Smooth muscle cell (in vitro differentiated cells): ENCODE measurements around the gene SPAG9. TPM values are rescaled to one million over a fixed set of nuclear protein-coding genes. Genes with fewer than 3 reads are reported as not detected.

ENCODE experiments used
- DNase-seq: peaks from one replicate; lab custom pipeline; 2025; ENCODE audit not compliant: unreplicated experiment; lab: John Stamatoyannopoulos, UW
- H2AFZ ChIP-seq: fragments of 200-600 bp; sonication (generic); 2 replicates; pipeline ENCODE4 v1.6.0; 2016; ENCODE audit warnings: antibody characterized with exemption, low read depth, mild to moderate bottlenecking
- H3F3A ChIP-seq: fragments of 200-600 bp; sonication (generic); 2 replicates; pipeline ENCODE4 v1.6.0; 2017; ENCODE audit warnings: antibody characterized with exemption, low read depth
- H3K27ac ChIP-seq: fragments of 200-600 bp; sonication (generic); 2 replicates; pipeline ENCODE4 v1.5.1; 2016; ENCODE audit warnings: low read depth, mild to moderate bottlenecking
- H3K27me3 ChIP-seq: fragments of 200-600 bp; sonication (generic); 2 replicates; pipeline ENCODE4 v1.6.1; 2016; ENCODE audit warnings: low read depth, mild to moderate bottlenecking
- H3K36me3 ChIP-seq: fragments of 200-600 bp; sonication (generic); 2 replicates; pipeline ENCODE4 v1.5.1; 2016; ENCODE audit warnings: low read depth
- H3K4me1 ChIP-seq: fragments of 200-600 bp; sonication (generic); 2 replicates; pipeline ENCODE4 v1.5.1; 2016; ENCODE audit warnings: low read depth
- H3K4me2 ChIP-seq: fragments of 200-600 bp; sonication (generic); 2 replicates; pipeline ENCODE4 v1.6.0; 2016; ENCODE audit warnings: mild to moderate bottlenecking
- H3K4me3 ChIP-seq: fragments of 200-600 bp; sonication (generic); 2 replicates; pipeline ENCODE4 v1.5.1; 2016; ENCODE audit warnings: mild to moderate bottlenecking
- H3K79me2 ChIP-seq: fragments of 200-600 bp; sonication (generic); 2 replicates; pipeline ENCODE4 v1.6.0; 2016; ENCODE audit warnings: low read depth, mild to moderate bottlenecking
- H3K9ac ChIP-seq: fragments of 200-600 bp; sonication (generic); 2 replicates; pipeline ENCODE4 v1.6.0; 2016; ENCODE audit warnings: low read depth
- H3K9me3 ChIP-seq: fragments of 200-600 bp; sonication (generic); replicated peaks from 2 replicates; pipeline ENCODE4 v1.5.1; 2016; ENCODE audit warnings: low read depth
- H4K20me1 ChIP-seq: fragments of 200-600 bp; sonication (generic); 2 replicates; pipeline ENCODE4 v1.6.0; 2016; ENCODE audit warnings: low read depth
- CTCF ChIP-seq: fragments of 200-600 bp; sonication (generic); IDR thresholded peaks from 2 replicates; pipeline ENCODE4 v1.5.1; 2017; ENCODE audit warnings: borderline replicate concordance, mild to moderate bottlenecking, antibody characterized with exemption; ENCODE audit not compliant: insufficient read depth, poor library complexity, severe bottlenecking
- WGBS: methylation state at CpG from one replicate; pipeline ENCODE4 v1.1.7; 2016; ENCODE audit warnings: low lambda C conversion rate; 5-methylcytosine and 5-hydroxymethylcytosine counted together
- polyA plus RNA-seq: library from polyadenylated mRNA; unstranded; fragments of >200 nt; fragmentation: Nextera tagmentation; extraction: Ambion mirVana; gene quantifications from 2 replicates; pipeline ENCODE4 v1.2.1, GENCODE V29; 2016
- total RNA-seq: library from RNA; depleted of rRNA; stranded (reverse); fragments of >200 nt; gene quantifications from 2 replicates; pipeline ENCODE4 v1.2.3, GENCODE V29; 2014

SPAG9 gene
- total RNA-seq (64.8 and 81.1 TPM in 2 replicates), polyA plus RNA-seq (25.1 and 29.1 TPM in 2 replicates)

GRCh38 chr17:51120739-51121619 is at the start of gene SPAG9:
TSS of gene SPAG9 (minus strand) at chr17:51120868. CDS start at chr17:51120656, 212 bp downstream.
- DNase-seq: peak; percentile 80
- under 1% methylated on average over 15 of the region's 68 CpGs for WGBS
- Histone ChIP-seq H3F3A (peaks cover 2% of the 10 kb centered on the region), H3K9ac (peak within 1 kb of the TSS; percentile 100), H3K9me3 (no peaks in the 10 kb centered on the region), H4K20me1 (peaks cover 45% of the 10 kb centered on the region), H3K79me2 (peaks cover 46% of the 10 kb centered on the region), H3K27me3 (no peaks in the 10 kb centered on the region), H2AFZ (peak within 1 kb of the TSS; percentile 52), H3K36me3 (no peaks in the 10 kb centered on the region), H3K4me3 (peak within 1 kb of the TSS; percentile 94), H3K4me2 (peak within 1 kb of the TSS; percentile 99), H3K27ac (peak within 1 kb of the TSS; percentile 100), H3K4me1 (peaks cover 10% of the 10 kb centered on the region)
- TF ChIP-seq CTCF: no peak

- peaks cover 9% of the 10 kb centered on the region for H3K4me1 ChIP-seq
- no peaks in the 10 kb centered on the region for H3K9me3 ChIP-seq
- H3K4me2 ChIP-seq: no peak overlapping the region
- 63% methylated on average over 1 of the region's 1 CpG for WGBS
- DNase-seq: no peak
- peaks cover 16% of the 10 kb centered on the region for H3K79me2 ChIP-seq
- no peak overlapping the region for H3K4me3 ChIP-seq
- H4K20me1 ChIP-seq: peaks cover 31% of the 10 kb centered on the region
- TF ChIP-seq CTCF: no peak
- H3K9ac ChIP-seq: no peak overlapping the region
- no peak overlapping the region for H2AFZ ChIP-seq
- H3K27me3 ChIP-seq: no peaks in the 10 kb centered on the region
- H3K27ac ChIP-seq: no peak overlapping the region
- peaks cover 10% of the 10 kb centered on the region for H3K36me3 ChIP-seq
- H3F3A ChIP-seq: peaks cover 10% of the 10 kb centered on the region
Observed at GRCh38 chr17:51169340-51169739, 48.7 kb upstream of the SPAG9 start.

GRCh38 chr17:51166987-51167931 is 46.6 kb upstream of the SPAG9 start:
- 11% methylated on average over 41 of the region's 42 CpGs for WGBS
- Histone ChIP-seq H3K4me1 (peaks cover 9% of the 10 kb centered on the region), H3K27me3 (no peaks in the 10 kb centered on the region), H3K4me2 (peak overlapping the region; percentile 96), H3K9ac (peak overlapping the region; percentile 86), H2AFZ (peak overlapping the region; percentile 82), H3F3A (peaks cover 10% of the 10 kb centered on the region), H4K20me1 (peaks cover 28% of the 10 kb centered on the region), H3K9me3 (no peaks in the 10 kb centered on the region), H3K4me3 (peak overlapping the region; percentile 92), H3K79me2 (peaks cover 16% of the 10 kb centered on the region), H3K36me3 (peaks cover 10% of the 10 kb centered on the region), H3K27ac (peak overlapping the region; percentile 54)
- DNase-seq: peak; percentile 43
- peak; percentile 71 for TF ChIP-seq CTCF
